ENCODE measurements around the gene TMCC2. TPM values are rescaled to one million over a fixed set of nuclear protein-coding genes. Genes with fewer than 3 reads are reported as not detected.

Gene TMCC2
- total RNA-seq, 1 donor from 2014 or later = 7.9 TPM

DNA sequence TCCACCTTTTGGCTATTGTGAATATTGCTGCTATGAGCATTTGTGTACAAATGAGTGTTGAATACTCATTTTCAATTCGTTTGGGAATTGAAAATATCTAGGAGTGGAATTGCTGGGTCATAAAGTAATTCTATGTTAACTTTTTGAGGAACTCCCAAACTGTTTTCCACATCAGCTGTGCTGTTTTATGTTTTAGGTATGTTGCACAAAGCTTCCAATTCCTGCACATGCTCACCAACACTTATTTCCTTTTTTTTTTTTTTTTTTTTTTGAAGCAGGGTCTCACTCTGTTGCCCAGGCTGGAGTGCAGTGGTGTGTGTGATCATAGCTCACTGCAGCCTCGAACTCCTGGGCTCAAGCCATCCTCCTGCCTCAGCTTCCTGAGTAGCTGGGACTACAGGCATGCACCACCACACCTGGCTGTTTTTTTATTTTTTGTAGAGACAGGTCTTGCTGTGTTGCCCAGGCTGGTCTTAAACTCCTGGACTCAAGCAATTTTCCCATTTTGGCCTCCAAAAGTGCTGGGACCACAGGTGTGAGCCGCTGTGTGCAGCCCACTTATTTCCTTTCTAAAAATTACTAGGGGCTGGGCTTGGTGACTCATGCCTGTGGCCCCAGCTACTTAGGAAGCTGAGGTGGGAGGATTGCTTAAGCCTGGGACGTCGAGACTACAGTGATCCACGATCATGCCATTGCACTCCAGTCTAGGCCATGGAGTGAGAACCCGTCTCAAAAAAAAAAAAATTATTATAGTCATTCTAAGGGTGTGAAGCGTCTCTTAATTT, 33.4 kb downstream of the TMCC2 start:
- no peak for DNase-seq (ENCODE audit: low spot score)

GRCh38 chr1:205261946-205262691, 34.4 kb downstream of the TMCC2 start:
- peak; percentile 92 for DNase-seq (ENCODE audit: low spot score)

DNA sequence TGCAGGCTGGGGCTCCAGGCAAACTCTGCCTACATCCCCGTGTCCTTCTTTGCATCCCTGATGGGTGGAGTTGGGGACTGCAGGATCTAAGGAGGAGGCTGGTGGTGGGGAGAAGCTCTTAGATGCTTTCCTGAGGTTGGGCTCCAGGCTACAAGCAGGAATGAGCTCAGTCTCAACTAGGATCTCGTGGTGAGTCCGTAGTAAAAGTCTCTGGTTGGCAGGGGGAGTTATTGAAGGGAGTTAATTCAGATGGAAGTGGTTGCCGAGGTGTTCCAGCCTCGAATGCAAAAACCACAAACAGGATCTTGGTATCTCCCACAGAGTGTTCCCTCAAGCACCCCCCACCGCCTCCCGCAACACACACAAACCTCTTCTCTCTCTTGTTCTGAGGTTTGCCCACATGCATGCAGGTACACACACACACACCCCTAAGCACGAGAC, 35.0 kb downstream of the TMCC2 start:
- peak; percentile 84 for DNase-seq (ENCODE audit: low spot score)

GRCh38 chr1:205263580-205264190, 35.9 kb downstream of the TMCC2 start:
- DNase-seq (ENCODE audit: low spot score) = peak; percentile 55

DNA sequence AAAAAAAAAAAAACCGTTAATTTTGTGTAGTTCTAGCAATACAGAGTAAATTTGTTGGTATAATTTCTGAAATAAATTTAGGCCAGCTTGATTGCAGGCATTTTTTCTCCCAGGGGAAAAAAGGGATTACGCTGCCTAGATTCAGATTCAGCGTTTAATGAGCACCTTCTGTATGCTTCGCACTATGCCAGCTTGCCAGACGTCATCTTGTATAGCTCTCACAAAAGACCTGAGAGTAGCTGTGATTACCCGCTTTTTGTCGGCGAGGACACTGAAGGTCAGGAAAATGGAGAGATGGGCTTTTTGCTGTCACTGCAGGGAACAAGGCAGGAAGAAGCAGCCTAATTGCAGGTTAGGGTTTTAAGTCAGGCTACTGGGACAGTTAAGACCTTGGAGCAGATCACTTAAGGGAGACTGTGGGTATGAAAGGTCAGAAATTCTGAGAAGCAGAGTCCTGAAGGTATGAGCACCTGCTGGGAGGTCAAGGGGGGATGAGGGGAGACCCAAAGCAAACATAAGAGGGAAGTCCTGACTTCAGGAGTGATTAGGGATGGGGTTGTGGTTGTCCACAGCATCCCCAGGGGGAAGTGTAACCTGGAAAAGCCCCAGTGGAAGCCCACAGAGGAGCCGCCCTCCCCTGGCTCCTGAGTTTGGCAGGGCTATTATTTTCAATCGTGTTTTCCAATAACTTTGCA, 39.0 kb downstream of the TMCC2 start:
- DNase-seq (ENCODE audit: low spot score) = no peak

GRCh38 chr1:205267306-205267902, 39.7 kb downstream of the TMCC2 start:
- no peak for DNase-seq (ENCODE audit: low spot score)

DNA sequence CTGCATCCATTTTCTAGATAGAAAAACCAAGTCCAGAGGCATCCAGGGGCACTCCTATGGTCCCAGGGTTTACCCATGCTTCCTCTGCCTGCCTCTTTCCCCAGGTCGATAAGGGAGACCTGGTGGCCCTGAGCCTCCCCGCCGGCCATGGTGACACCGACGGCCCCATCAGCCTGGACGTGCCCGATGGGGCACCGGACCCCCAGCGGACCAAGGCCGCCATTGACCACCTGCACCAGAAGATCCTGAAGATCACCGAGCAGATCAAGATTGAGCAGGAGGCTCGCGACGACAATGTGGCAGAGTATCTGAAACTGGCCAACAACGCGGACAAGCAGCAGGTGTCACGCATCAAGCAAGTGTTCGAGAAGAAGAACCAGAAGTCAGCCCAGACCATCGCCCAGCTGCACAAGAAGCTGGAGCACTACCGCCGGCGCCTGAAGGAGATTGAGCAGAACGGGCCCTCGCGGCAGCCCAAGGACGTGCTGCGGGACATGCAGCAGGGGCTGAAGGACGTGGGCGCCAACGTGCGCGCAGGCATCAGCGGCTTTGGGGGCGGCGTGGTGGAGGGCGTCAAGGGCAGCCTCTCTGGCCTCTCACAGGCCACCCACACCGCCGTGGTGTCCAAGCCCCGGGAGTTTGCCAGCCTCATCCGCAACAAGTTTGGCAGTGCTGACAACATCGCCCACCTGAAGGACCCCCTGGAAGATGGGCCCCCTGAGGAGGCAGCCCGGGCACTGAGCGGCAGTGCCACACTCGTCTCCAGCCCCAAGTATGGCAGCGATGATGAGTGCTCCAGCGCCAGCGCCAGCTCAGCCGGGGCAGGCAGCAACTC, 41.3 kb downstream of the TMCC2 start:
- DNase-seq (ENCODE audit: low spot score) = no peak

- no peak for DNase-seq (ENCODE audit: low spot score)
Measured at GRCh38 chr1:205269711-205270110, 42.0 kb downstream of the TMCC2 start.

- DNase-seq (ENCODE audit: low spot score) = no peak
Measured at GRCh38 chr1:205270271-205270670, 42.5 kb downstream of the TMCC2 start.

GRCh38 chr1:205270764-205271163, 43.0 kb downstream of the TMCC2 start:
- no peak for DNase-seq (ENCODE audit: low spot score)

- DNase-seq (ENCODE audit: low spot score) = no peak
Measured at GRCh38 chr1:205271277-205271676, 43.5 kb downstream of the TMCC2 start.

GRCh38 chr1:205271745-205272144, 44.0 kb downstream of the TMCC2 start:
- no peak for DNase-seq (ENCODE audit: low spot score)

- peak; percentile 88 for DNase-seq (ENCODE audit: low spot score)
Measured at GRCh38 chr1:205272536-205272935, 44.8 kb downstream of the TMCC2 start.

DNA sequence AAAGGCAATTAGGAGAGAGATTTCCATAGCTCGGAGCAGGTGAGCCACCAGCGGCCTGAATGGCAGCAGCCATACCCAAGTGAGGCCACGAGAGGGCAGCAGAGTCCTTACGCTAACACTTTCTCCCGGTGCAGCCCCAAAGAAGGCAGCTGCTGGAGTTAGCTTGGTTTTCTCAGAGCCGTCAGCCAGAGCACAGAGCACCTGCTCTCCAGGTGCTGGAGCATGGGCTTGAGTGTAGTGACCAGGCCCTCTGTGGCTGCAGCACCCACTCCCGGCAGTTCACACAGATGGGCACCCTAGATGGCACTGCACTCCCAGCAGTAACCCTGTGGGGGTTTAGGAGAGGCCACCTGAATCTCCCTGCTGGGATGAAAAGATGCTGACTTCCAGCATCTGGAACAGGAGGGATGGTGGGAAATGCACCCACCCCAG, 45.8 kb downstream of the TMCC2 start:
- DNase-seq (ENCODE audit: low spot score) = peak; percentile 86

- DNase-seq (ENCODE audit: low spot score) = no peak
Measured at GRCh38 chr1:205274041-205274691, 46.4 kb downstream of the TMCC2 start.

DNA sequence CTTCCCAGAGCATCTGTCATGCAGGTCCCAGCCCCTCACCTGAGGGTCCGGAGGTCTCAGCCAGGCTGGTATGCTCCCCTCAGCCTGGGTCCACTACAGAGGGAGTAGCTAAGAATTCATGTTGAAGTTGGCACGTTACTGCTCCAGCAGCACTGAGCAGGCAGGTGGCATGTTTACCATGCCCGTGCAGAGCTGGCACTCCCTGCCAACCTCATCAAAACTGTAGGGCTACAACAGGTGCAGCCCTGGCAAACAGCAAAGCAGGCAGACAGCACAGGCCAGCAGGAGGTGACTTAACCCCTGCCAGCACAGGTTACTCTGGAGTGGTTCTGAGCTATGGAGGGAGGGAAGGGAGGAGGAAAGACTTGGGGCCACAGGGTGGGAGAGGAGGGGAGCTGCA, 47.4 kb downstream of the TMCC2 start:
- DNase-seq (ENCODE audit: low spot score) = no peak

GRCh38 chr1:205275916-205276688, 48.4 kb downstream of the TMCC2 start:
- DNase-seq (ENCODE audit: low spot score) = no peak

- no peak for DNase-seq (ENCODE audit: low spot score)
Measured at GRCh38 chr1:205276689-205277065, 48.9 kb downstream of the TMCC2 start.

DNA sequence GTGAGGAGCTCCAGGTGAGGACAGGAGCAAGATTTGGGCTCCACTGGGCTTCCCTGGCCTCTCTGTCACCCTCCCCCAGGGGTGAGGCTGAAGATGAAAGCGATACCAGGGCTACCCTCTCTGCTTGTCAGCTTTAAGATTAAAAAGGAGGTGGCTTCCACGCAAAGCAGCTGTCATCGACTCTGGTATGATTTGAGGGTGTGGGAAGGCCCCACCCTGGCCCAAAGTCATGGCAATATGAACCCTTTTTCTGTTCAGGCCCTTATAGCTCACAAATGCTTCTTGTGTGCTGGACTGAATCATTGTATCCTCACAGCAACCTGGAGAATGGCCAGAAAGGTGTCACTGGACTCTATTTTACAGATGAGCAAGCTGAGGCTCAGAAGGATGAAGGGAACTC, 52.2 kb downstream of the TMCC2 start:
- DNase-seq (ENCODE audit: low spot score) = no peak

Measured in umbilical cord (tissue), 2 donors.